Dedifferentiated amniotic fluid mesenchymal stem cell (primary cell): ENCODE results near the gene HYAL2.
A peak's percentile ranks its signal among the peaks of the same experiment; 100 is the strongest.

Experiments used
- DNase-seq: peaks from one replicate; pipeline ENCODE4 v3.0.0-alpha.2; 2016; ENCODE audit errors: extremely low spot score

The HYAL2 gene

GRCh38 chr3:50350527-50351322 lies 28.2 kb upstream of the HYAL2 start, which contains the start of the genes CYB561D2 and NPRL2:
Gene CYB561D2, plus strand, starts transcription at chr3:50350862. Its CDS starts 572 bp downstream, at chr3:50351434.
Gene NPRL2, minus strand, starts transcription at chr3:50350775. Its CDS starts 123 bp downstream, at chr3:50350652.
- peak; percentile 90 for DNase-seq

GRCh38 chr3:50350213-50350526 lies 27.6 kb upstream of the HYAL2 start:
- no peak for DNase-seq

GRCh38 chr3:50347187-50347813 lies 24.8 kb upstream of the HYAL2 start:
- DNase-seq: peak; percentile 62

- DNase-seq: no peak
Measured at GRCh38 chr3:50345586-50346234, 23.2 kb upstream of the HYAL2 start, which contains the start of gene ZMYND10. Gene ZMYND10, minus strand, starts transcription at chr3:50345732. Its CDS starts 153 bp downstream, at chr3:50345579.

- DNase-seq: no peak
Measured at GRCh38 chr3:50345008-50345407, 22.5 kb upstream of the HYAL2 start.

GRCh38 chr3:50342813-50343633 lies 20.5 kb upstream of the HYAL2 start:
- no peak for DNase-seq

GRCh38 chr3:50341996-50342650 lies 19.6 kb upstream of the HYAL2 start:
- DNase-seq: no peak

GRCh38 chr3:50341537-50341936 lies 19.0 kb upstream of the HYAL2 start:
- DNase-seq: no peak

- DNase-seq: no peak
Measured at GRCh38 chr3:50340448-50341329, 18.1 kb upstream of the HYAL2 start, which contains the start of gene RASSF1. Gene RASSF1, minus strand, starts transcription at chr3:50340836. Its CDS starts 31 bp downstream, at chr3:50340805.

- no peak for DNase-seq
Measured at GRCh38 chr3:50340147-50340447, 17.6 kb upstream of the HYAL2 start.

- DNase-seq: no peak
Measured at GRCh38 chr3:50339485-50340146, 17.1 kb upstream of the HYAL2 start.

- no peak for DNase-seq
Measured at GRCh38 chr3:50338965-50339364, 16.4 kb upstream of the HYAL2 start.

- peak; percentile 99 for DNase-seq
Measured at GRCh38 chr3:50337175-50337861, 14.8 kb upstream of the HYAL2 start.

- no peak for DNase-seq
Measured at GRCh38 chr3:50336452-50337174, 14.1 kb upstream of the HYAL2 start.

GRCh38 chr3:50334339-50335075 lies 12.0 kb upstream of the HYAL2 start:
- no peak for DNase-seq

GRCh38 chr3:50333744-50334328 lies 11.3 kb upstream of the HYAL2 start:
- no peak for DNase-seq

- DNase-seq: no peak
Measured at GRCh38 chr3:50331364-50331907, 8.9 kb upstream of the HYAL2 start.
